HCT116 (cell line): ENCODE data around the gene ABR. TPM values are rescaled to one million over a fixed set of nuclear protein-coding genes. Genes with fewer than 3 reads are reported as not detected.

ENCODE experiments used
- ATAC-seq: fragments of 200-7000 bp; cut with Tn5 transposase; 2 replicates; pipeline ENCODE4 v1.9.1; 2020; ENCODE audit warnings: mild to moderate bottlenecking, moderate library complexity
- BruUV-seq: library from RNA; stranded (reverse); fragments of 400-500 nt; replicated peaks from 2 replicates; lab custom pipeline; 2021; lab: Mats Ljungman, UMichigan
- CTCF ChIA-PET: fragments of 300-600 bp; sonication (Branson Sonifier 250); formaldehyde crosslinking; loops from one replicate; lab custom pipeline; 2021; ENCODE audit warnings: antibody characterized with exemption; lab: Charles Lee
- POLR2A ChIA-PET: fragments of 300-600, 350-600 bp; sonication (Branson Sonifier 250); formaldehyde crosslinking; loops from one replicate; lab custom pipeline; 2021; ENCODE audit warnings: antibody characterized with exemption; lab: Charles Lee
- RAD21 ChIA-PET, 2 experiments: fragments of 300-600 bp; sonication (Branson Sonifier 250); formaldehyde crosslinking; loops; one replicate each; lab custom pipeline; 2023; ENCODE audit warnings: low total read pairs in 2 of 2; ENCODE audit not compliant: uncharacterized antibody in 2 of 2, unreplicated experiment in 2 of 2, low non-redundant PET in 1 of 2; lab: Charles Lee
- DNase-seq: peaks from one replicate; pipeline ENCODE4 v3.0.0-alpha.2; 2010; ENCODE audit warnings: low read depth, low spot score
- H2AFZ ChIP-seq: fragments of 200-600 bp; shearing (Covaris generic), sonication (generic); 2 replicates; pipeline ENCODE4 v1.6.1; 2017; ENCODE audit warnings: low read depth, mixed run types, mixed read lengths, antibody characterized with exemption, low read length; ENCODE audit not compliant: poor library complexity, severe bottlenecking
- H3K27ac ChIP-seq: 2 replicates; pipeline ENCODE4 v1.5.1; 2012; ENCODE audit warnings: low read depth, low read length
- H3K27me3 ChIP-seq: fragments of 200-600 bp; sonication (generic); 2 replicates; pipeline ENCODE4 v1.6.1; 2016; ENCODE audit warnings: mixed run types, low read length, mixed read lengths; ENCODE audit not compliant: insufficient read depth
- H3K36me3 ChIP-seq, 2 experiments: fragments of 200-500 bp in 1 of 2; fragments of 200-600 bp in 1 of 2; sonication (Bioruptor generic) in 1 of 2; sonication (generic) in 1 of 2; 2 replicates each; pipeline versions ENCODE4 v1.5.1 to v1.6.1; 2014 to 2016; ENCODE audit warnings: low read length in 2 of 2, inconsistent platforms in 1 of 2, mixed read lengths in 1 of 2, mixed run types in 1 of 2; ENCODE audit not compliant: insufficient read depth in 2 of 2, control insufficient read depth in 1 of 2
- H3K4me1 ChIP-seq, 2 experiments: fragments of 200-600 bp in 1 of 2; sonication (generic) in 1 of 2; 2 replicates each; pipeline versions ENCODE4 v1.5.1 to v1.6.1; 2012 to 2017; ENCODE audit warnings: low read length in 2 of 2, inconsistent platforms in 1 of 2, mild to moderate bottlenecking in 1 of 2, mixed read lengths in 1 of 2, mixed run types in 1 of 2, moderate library complexity in 1 of 2; ENCODE audit not compliant: insufficient read depth in 2 of 2, control insufficient read depth in 1 of 2
- H3K4me2 ChIP-seq: fragments of 200-600 bp; sonication (generic); 2 replicates; pipeline ENCODE4 v1.6.1; 2017; ENCODE audit warnings: mixed run types, low read length, mixed read lengths
- H3K4me3 ChIP-seq, 2 experiments: fragments of 200-600 bp in 1 of 2; sonication (generic) in 1 of 2; replicated peaks in 1 of 2; 2 replicates each; pipeline ENCODE4 v1.5.1; 2011 to 2016; ENCODE audit warnings: low read length in 2 of 2, control low read depth in 1 of 2, low read depth in 1 of 2, mild to moderate bottlenecking in 1 of 2, mixed read lengths in 1 of 2, mixed run types in 1 of 2
- H3K79me2 ChIP-seq: fragments of 200-600 bp; sonication (generic); 2 replicates; pipeline ENCODE4 v1.6.1; 2017; ENCODE audit warnings: mild to moderate bottlenecking, mixed run types, low read length, moderate library complexity, mixed read lengths; ENCODE audit not compliant: insufficient read depth
- H3K9ac ChIP-seq: fragments of 200-600 bp; sonication (generic); 2 replicates; pipeline ENCODE4 v1.6.1; 2016; ENCODE audit warnings: low read length, mixed read lengths
- H3K9me2 ChIP-seq: fragments of 200-600 bp; sonication (generic), shearing (Covaris generic); 2 replicates; pipeline ENCODE4 v1.6.1; 2017; ENCODE audit warnings: mixed run types, mild to moderate bottlenecking, moderate library complexity; ENCODE audit not compliant: insufficient read depth
- H3K9me3 ChIP-seq, 2 experiments: fragments of 200-500 bp in 1 of 2; fragments of 200-600 bp in 1 of 2; sonication (Bioruptor generic) in 1 of 2; sonication (generic) in 1 of 2; 2 replicates each; pipeline ENCODE4 v1.6.1; 2014 to 2017; ENCODE audit warnings: low read length in 2 of 2, mixed read lengths in 2 of 2, inconsistent platforms in 1 of 2, low read depth in 1 of 2, mild to moderate bottlenecking in 1 of 2, mixed run types in 1 of 2, moderate library complexity in 1 of 2; ENCODE audit not compliant: control insufficient read depth in 1 of 2, insufficient read depth in 1 of 2
- H4K20me1 ChIP-seq: fragments of 200-600 bp; sonication (generic), shearing (Covaris generic); 2 replicates; pipeline ENCODE4 v1.6.1; 2017; ENCODE audit warnings: mixed run types, mild to moderate bottlenecking, moderate library complexity; ENCODE audit not compliant: insufficient read depth
- ATF3 ChIP-seq: IDR thresholded peaks from 2 replicates; pipeline ENCODE4 v1.6.1; 2012
- CBX3 ChIP-seq: IDR thresholded peaks from 2 replicates; pipeline ENCODE4 v1.6.1; 2012; ENCODE audit warnings: low read depth
- CTCF ChIP-seq, 3 experiments: fragments of 200-600 bp in 1 of 3; sonication (generic) in 1 of 3; IDR thresholded peaks in 2 of 3; conservative IDR thresholded peaks in 1 of 3; 2 replicates each; pipeline ENCODE4 v1.5.1; 2012 to 2017; ENCODE audit warnings: low read depth in 2 of 3, low read length in 2 of 3, antibody characterized with exemption in 1 of 3, borderline replicate concordance in 1 of 3, control low read depth in 1 of 3, mild to moderate bottlenecking in 1 of 3, mixed read lengths in 1 of 3, mixed run types in 1 of 3, moderate library complexity in 1 of 3; ENCODE audit not compliant: insufficient read depth in 1 of 3
- EGR1 ChIP-seq: IDR thresholded peaks from 2 replicates; pipeline ENCODE4 v1.6.1; 2012; ENCODE audit warnings: low read depth
- ELF1 ChIP-seq: IDR thresholded peaks from 2 replicates; pipeline ENCODE4 v1.6.1; 2012; ENCODE audit warnings: low read depth, borderline replicate concordance
- EZH2 ChIP-seq: fragments of 200-600 bp; sonication (generic); IDR thresholded peaks from 2 replicates; pipeline ENCODE4 v1.6.1; 2017; ENCODE audit warnings: antibody characterized with exemption, mixed run types
- MAX ChIP-seq: IDR thresholded peaks from 2 replicates; pipeline ENCODE4 v1.6.1; 2012
- POLR2A ChIP-seq: IDR thresholded peaks from 2 replicates; pipeline ENCODE4 v1.7.0; 2011; ENCODE audit warnings: borderline replicate concordance; ENCODE audit not compliant: insufficient read depth, insufficient read length; ENCODE audit errors: extremely low read depth
- POLR2AphosphoS5 ChIP-seq: IDR thresholded peaks from 2 replicates; pipeline ENCODE4 v1.6.1; 2011; ENCODE audit warnings: mild to moderate bottlenecking, low read depth, low read length, moderate library complexity
- REST ChIP-seq: IDR thresholded peaks from 2 replicates; pipeline ENCODE4 v1.6.1; 2012; ENCODE audit warnings: low read depth
- SP1 ChIP-seq: IDR thresholded peaks from 2 replicates; pipeline ENCODE4 v1.6.1; 2012; ENCODE audit warnings: low read depth
- SRF ChIP-seq: IDR thresholded peaks from 2 replicates; pipeline ENCODE4 v1.6.1; 2012; ENCODE audit warnings: low read depth
- TCF7L2 ChIP-seq: IDR thresholded peaks from 2 replicates; pipeline ENCODE4 v1.7.0; 2011; ENCODE audit warnings: borderline replicate concordance, inconsistent platforms; ENCODE audit not compliant: insufficient read depth, insufficient read length; ENCODE audit errors: extremely low read depth
- ZFX ChIP-seq: fragments of 450-650 bp; IDR thresholded peaks from 2 replicates; pipeline ENCODE4 v1.6.1; 2017
- ZNF274 ChIP-seq: fragments of 200-500 bp; sonication (Bioruptor generic); IDR thresholded peaks from 2 replicates; pipeline ENCODE4 v1.6.1; 2014; ENCODE audit warnings: mild to moderate bottlenecking, low read depth, low read length, inconsistent platforms
- intact Hi-C: fragments of 100-400 bp; cut with micrococcal nuclease; formaldehyde crosslinking; loops from 2 replicates; pipeline ENCODE4 v1.10.0; 2022
- total RNA-seq: library from RNA; stranded (reverse); gene quantifications from one replicate; pipeline ENCODE4 v1.2.1, GENCODE V29; 2021; ENCODE audit not compliant: unreplicated experiment

The ABR gene
- total RNA-seq, 1 experiment from 2014 or later = 58.5 TPM

GRCh38 chr17:1111599-1112443 is 68.0 kb downstream of the ABR start:
- peaks cover 66 to 85% of the 10 kb centered on the region in 2 experiments for H3K4me1 ChIP-seq
- H4K20me1 ChIP-seq = no peaks in the 10 kb centered on the region
- ATAC-seq (peak; percentile 22), DNase-seq (no peak)
- H2AFZ ChIP-seq = no peak overlapping the region
- peak overlapping the region; percentile 79 for H3K9ac ChIP-seq
- intact Hi-C loops = no loop called here
- no peaks in the 10 kb centered on the region for H3K27me3 ChIP-seq
- no peaks in the 10 kb centered on the region; the same call in 1 of the 2 replicates for H3K79me2 ChIP-seq
- H3K4me2 ChIP-seq = peak overlapping the region; percentile 83
- peaks cover 0 to 4% of the 10 kb centered on the region in 2 experiments; a peak in 1 of 4 replicates for H3K36me3 ChIP-seq
- POLR2A ChIA-PET = interaction anchor here (0.6 to 1.0 kb wide), 2 partner anchors 23 to 36 kb away, joined by 3 read pairs; no protein-coding TSS in a partner anchor
- peak overlapping the region; percentile 96 for H3K27ac ChIP-seq
- H3K9me2 ChIP-seq = no peaks in the 10 kb centered on the region
- TF ChIP-seq SP1 (no peak), ELF1 (no peak), CBX3 (no peak), MAX (no peak), SRF (no peak), ZFX (no peak), ATF3 (no peak), EGR1 (no peak), ZNF274 (no peak), TCF7L2 (no peak), POLR2A (no peak), REST (no peak), POLR2AphosphoS5 (no peak), EZH2 (no peak), CTCF (IDR thresholded peaks at IDR 0.05 in 2 of 3, conservative IDR thresholded peaks at IDR 0.05 in 1 of 3; ENCODE audit: borderline replicate concordance in 1 of 3, insufficient read depth in 1 of 3, low read depth in 2 of 3, low read length in 2 of 3) (no peak)
- no TSS peak for BruUV-seq
- CTCF ChIA-PET = interaction anchor here (2.0 to 2.5 kb wide), 3 partner anchors 11 to 55 kb away, joined by 8 to 25 read pairs (median 14); no protein-coding TSS in a partner anchor
- H3K4me3 ChIP-seq = peak overlapping the region; percentile 15 to 79; a peak in 3 of 4 replicates
- no peaks in the 10 kb centered on the region for H3K9me3 ChIP-seq
- RAD21 ChIA-PET = interaction anchor here in 1 of 2 experiments (1.0 kb wide), 1 partner anchor 54 kb away, joined by 3 read pairs; no protein-coding TSS in a partner anchor
